Mesenteric fat pad (tissue), 1 donor: ENCODE results near the gene NEDD4L. TPM values are rescaled to one million over a fixed set of nuclear protein-coding genes. Genes with fewer than 3 reads are reported as not detected.

Experiments used
- DNase-seq: peaks from one replicate; pipeline ENCODE4 v3.0.0-alpha.2; 2020; ENCODE audit warnings: low spot score
- total RNA-seq: library from RNA; stranded (reverse); fragmentation: NEBNext Ultra II Directional; extraction: Animal tissue kit (Norgen Biotek cat#: 25700); gene quantifications from one replicate; pipeline ENCODE4 v1.2.1, GENCODE V29; 2021
- donor health status: DM: yes; HTN: yes; CAD: no.

NEDD4L gene
- total RNA-seq, 1 donor from 2014 or later: 43.7 TPM

DNA sequence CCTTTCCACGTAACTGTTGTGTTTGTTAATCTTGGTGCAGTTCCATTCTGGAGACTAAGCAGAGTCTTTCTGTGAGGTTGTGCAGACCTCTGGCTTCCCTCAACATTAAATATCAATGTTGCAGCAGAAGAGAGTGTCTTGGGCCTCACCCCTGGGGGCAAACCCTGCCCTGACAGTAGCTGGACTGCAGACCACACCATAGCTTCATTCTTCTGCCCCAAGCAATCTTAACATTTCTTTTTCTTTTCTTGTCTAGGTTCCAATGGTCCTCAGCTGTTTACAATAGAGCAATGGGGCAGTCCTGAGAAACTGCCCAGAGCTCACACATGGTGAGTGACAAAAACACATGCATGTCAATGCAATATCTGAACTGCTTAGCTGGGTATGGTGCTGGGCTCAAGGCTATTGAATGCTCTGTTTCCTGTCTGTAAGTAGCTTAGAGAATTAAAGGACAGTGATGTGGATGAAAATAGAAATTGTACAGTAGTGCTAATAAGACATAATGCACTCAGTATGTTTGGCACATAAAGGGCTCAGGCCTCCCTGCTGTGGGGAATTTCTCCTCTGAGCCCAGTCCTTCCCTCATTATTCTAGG, 347.3 kb downstream of the NEDD4L start:
- no peak for DNase-seq

GRCh38 chr18:58391932-58392323, 347.9 kb downstream of the NEDD4L start:
- no peak for DNase-seq

DNA sequence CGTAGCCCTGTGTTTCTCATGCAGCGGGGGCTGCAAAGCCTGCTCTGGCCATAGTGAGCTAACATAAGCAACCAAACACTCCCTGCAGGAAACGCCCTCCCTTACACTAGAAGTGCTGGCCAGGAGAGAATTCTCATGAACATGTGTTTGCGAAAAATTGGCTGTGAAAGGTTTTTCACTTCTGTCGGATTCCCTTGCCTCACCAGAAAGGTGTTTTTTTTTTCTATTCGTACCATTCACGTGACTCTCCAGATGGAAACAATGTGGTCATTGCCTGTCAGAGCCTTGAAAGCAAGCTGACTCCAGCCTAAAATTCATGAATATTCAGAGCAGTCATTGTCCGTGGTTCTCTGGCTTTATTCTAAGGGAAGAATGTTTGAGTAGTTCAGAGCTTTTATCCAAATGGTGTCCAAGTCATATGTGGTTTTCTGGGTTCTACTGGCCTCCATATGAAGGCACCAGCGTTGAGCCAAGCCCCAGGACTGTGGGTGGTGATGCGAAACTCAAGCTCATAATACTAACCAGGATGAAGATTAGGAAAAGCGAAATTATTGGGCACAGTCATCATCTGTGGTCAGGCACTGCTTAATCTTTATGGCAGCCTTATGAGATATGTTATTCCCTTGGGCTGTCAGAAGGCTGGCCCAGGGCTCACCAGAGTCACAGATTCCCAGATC, 348.4 kb downstream of the NEDD4L start:
- DNase-seq: no peak

GRCh38 chr18:58393295-58393694, 349.3 kb downstream of the NEDD4L start:
- no peak for DNase-seq

GRCh38 chr18:58394046-58394445, 350.0 kb downstream of the NEDD4L start:
- no peak for DNase-seq

DNA sequence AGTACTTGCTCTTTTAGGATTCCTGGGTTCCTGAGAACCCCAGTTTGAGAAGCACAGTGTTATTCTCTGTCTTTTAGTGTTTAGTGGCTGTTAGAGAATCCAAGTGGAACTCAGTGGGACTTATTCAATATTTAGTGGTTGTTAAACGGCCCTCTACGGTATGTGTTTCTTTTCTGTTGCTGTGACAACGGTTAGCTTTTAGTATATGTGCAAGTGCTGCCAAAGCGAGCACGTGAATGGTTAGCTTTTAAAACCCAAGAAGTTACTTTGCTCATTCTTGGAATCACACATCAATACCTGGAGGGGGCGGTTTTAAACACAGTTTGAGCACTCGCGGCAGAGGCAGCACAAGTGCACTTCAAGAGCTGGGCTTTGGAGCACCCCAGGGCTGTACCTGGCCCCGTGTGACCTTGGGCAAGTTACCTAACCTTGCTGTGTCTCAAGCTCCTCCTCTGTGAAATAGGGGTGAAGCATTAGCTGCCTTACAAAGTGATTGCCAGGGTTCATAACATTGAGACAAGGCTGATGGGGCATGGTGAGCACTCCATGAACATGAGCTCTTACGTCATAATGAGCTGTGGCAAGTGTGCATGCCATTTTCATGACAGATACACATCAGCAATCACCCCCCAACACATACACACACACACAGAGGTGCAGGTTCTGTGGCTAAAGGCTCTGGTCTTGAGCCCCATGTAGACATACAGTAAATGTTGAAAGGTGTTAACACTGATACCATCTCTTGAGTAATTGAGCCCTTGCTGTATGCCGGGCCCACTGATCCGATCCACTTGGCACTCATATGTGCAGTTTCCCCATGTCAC, 350.8 kb downstream of the NEDD4L start:
- DNase-seq: no peak

- DNase-seq: no peak
Observed at GRCh38 chr18:58396144-58396543, 352.1 kb downstream of the NEDD4L start.

DNA sequence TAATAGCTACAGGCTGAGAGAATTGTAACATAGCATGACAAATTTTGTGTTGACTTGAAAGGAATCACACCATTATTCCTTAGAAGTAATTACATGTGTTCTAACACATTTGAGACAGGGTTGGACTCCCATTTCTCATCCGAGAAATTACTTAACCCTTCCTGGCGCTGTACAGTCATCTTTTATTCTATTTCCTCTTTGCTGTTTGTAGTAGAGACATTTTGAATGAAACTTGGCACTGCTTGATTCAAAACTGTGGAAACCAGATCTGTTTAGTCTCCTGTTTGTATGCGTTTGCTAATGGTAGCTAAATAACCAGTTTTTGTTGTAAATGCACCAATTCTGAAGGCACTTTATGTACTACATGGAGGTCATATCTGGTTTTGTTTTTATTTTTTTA, 352.9 kb downstream of the NEDD4L start:
- DNase-seq: no peak

DNA sequence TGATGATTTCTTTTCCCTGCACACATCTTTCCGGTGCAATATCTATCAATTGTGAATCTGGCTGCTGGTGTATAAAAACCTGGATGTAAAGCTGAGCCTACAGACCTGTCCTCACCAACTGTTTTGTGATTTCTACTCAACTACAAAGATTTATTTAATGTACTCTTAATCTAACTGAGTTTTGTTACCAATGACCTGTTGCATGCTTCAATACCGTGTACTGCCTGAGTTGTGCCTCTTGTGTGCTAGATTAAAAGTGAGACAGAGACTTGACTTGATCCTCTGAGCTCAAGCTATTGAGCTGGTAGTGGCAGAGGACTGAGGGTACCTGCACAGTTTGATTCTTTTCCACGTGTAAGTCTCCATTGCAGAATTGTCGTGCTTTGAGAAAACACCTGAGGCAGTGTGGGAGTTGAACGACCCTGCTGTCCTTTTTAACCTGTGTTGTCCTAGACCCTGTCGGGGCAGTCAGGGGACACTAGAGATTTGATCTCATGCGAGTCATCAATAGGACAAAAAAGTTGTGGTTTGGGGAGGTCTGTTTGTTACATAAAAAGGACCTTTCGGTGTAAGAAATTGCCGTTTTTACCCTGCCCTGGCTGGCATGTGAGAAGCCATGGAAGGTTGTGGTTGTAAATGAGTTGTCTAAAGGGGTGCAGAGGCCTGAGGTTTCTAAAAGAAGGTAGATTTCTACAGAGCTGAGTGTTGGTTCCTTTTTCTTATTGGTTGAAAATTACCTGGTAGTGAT, 353.5 kb downstream of the NEDD4L start:
- DNase-seq: no peak

- no peak for DNase-seq
Observed at GRCh38 chr18:58398648-58399398, 354.8 kb downstream of the NEDD4L start.

DNA sequence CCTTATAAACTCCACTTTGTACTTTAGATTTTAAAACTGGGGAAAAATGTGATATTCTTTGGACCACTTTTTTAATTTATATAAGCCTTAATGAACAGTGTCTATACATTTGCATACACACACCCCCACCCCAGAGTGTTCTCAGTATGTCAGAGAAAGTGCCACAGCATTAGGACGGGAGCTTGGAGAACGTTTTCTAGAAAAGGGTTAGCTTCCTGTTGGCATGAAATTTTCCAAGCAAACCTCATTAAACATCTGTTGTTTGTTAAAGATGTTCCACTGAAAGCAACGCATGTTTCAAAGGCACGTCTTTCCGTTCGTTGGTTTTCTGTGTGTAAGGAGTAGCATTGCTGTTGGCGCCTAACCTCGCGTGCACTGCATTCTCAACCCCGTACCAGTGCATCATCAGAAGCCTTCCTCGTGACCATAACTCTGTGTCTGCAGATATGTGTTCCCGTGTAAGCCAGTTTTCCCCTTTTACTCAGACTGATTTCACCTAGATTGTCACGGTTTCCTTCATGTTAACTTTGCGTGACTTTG, 356.4 kb downstream of the NEDD4L start:
- no peak for DNase-seq

DNA sequence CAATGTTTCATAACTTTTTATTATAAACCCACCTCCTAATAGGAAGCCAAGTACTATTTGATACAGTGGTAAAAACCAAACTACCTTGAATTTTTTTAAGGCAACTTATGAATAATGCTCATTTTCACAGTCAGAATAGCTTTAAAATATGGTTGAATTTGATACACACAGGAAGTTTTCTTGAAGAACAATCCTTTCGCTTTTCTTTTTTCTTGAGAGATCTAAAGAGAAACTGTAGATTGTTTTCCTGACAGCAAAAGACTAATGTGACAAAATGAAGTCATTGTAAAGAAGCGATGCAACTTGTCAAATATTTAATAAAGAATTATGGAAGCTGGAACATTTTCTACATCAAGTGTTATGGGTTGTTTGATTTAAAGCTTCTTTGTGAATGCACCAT, 357.2 kb downstream of the NEDD4L start:
- DNase-seq: no peak

- DNase-seq: no peak
Observed at GRCh38 chr18:58402247-58402646, 358.2 kb downstream of the NEDD4L start.

GRCh38 chr18:58402951-58403702, 359.1 kb downstream of the NEDD4L start:
- no peak for DNase-seq

GRCh38 chr18:58403799-58404455, 359.9 kb downstream of the NEDD4L start:
- DNase-seq: no peak

DNA sequence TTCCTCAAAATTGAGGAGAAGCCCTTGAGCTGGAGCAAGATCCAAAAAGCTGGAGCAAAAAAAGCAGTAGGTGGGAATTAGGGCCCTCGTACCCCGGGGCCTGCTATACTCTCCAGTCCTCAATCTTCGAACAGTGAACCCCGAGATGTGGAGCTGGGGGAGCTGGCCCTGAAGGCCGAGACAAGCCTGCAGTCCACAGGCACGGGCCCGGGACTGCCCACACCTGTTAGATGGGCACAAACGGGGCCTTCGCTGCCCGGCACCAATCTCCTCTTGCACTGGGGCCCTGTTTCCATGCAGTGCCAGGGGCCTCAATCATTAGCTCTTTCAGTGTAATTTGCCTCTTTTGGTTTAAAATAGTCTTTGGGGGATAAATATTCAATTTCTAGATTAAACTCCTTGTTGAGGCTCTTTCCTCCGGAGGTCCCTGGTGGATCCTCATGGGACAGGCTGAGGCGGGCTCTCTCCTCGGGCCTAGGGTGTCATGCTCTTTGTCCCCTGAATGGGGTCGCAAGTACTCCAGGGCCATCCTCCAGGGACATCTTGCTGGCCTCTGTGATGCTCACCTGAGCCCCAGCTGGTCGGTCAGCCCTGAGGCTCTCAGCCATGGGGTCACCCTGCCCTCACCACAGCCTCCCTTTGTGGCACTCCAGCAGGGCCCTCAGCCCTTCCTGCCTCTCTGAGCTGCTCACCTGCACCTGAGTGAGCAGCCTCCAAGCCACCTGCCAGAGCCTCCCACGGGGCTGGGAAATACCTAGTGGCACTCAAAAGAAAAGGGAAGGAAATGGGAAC, 361.3 kb downstream of the NEDD4L start:
- DNase-seq: no peak

GRCh38 chr18:58407263-58407648, 363.2 kb downstream of the NEDD4L start:
- no peak for DNase-seq

DNA sequence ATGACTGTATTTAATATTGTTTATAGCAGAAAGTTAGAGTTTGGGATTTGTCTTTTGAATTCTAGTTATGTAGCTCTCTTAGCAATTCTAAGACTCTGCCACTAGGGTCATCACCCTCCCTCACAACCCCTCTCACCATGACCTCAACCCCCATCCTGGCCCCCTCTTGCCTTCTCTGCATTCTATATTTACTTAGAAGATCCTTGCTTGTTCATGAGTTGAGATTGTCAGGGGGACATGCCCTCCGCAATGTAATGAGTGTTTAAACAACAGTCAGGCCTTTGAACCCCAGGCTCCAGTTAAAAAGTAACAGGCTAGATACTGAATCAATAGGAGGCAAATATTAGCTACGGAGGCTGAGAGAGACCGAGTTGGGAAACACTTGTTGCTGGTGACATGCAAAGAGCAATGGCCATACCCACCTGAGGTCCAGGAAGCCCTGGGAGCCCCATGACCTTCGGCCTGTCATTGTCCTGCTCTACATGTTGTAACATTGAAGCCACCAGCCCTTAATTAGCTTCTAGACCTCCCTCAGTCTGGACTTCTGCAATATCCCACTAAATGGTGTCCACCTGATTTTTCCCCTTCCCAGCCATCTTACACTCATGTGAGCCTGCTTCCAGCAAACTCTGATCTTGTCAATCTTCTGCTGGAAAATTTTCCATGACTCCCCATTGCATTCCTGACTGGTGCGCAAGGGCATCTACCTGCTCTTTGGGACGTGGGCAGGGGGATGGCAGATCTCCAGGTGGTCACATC, 363.8 kb downstream of the NEDD4L start:
- DNase-seq: no peak
